ENCODE data around the gene TAAR6.
"Not testable (repeated sequence)": the region's sequence is repeated elsewhere in the genome, so short reads cannot be mapped to it uniquely, and the experiment has no call there.

Gene TAAR6

GRCh38 chr6:132552372-132552771, 17.8 kb upstream of the TAAR6 start, which contains the start of gene TAAR8:
TSS of gene TAAR8 (plus strand) at chr6:132552672. CDS start at chr6:132552693, 21 bp downstream.
- DNase-seq (ENCODE audit: low read depth), result no peak
- no peak within 1 kb of the TSS for H3K4me3 ChIP-seq (ENCODE audit: control insufficient read depth, low read depth, low read length)
- TF ChIP-seq, protein P1, sequence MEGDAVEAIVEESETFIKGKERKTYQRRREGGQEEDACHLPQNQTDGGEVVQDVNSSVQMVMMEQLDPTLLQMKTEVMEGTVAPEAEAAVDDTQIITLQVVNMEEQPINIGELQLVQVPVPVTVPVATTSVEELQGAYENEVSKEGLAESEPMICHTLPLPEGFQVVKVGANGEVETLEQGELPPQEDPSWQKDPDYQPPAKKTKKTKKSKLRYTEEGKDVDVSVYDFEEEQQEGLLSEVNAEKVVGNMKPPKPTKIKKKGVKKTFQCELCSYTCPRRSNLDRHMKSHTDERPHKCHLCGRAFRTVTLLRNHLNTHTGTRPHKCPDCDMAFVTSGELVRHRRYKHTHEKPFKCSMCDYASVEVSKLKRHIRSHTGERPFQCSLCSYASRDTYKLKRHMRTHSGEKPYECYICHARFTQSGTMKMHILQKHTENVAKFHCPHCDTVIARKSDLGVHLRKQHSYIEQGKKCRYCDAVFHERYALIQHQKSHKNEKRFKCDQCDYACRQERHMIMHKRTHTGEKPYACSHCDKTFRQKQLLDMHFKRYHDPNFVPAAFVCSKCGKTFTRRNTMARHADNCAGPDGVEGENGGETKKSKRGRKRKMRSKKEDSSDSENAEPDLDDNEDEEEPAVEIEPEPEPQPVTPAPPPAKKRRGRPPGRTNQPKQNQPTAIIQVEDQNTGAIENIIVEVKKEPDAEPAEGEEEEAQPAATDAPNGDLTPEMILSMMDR (IDR thresholded peaks at IDR 0.05; ENCODE audit: control insufficient read depth, insufficient read depth, low read depth, low read length, missing control alignments), result no peak

DNA sequence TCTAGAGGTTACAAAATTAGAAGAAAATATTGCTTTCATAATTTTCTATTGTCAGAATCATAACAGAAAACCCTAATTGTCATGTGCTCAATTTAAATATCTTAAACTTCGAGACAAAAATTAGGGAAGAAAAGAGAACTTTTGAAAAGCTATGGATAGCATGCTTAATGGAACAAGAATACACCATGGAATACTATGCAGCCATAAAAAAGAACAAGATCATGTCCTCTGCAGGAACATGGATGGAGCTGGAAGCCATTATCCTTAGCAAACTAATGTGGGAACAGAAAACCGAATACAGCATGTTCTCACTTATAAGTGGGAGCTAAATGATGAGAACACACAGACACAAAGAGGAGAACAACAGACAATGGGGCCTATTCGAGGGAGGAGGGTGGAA, 10.0 kb upstream of the TAAR6 start:
- not testable (repeated sequence) for DNase-seq (ENCODE audit: low read depth); H3K4me3 ChIP-seq (ENCODE audit: control insufficient read depth, low read depth, low read length)

GRCh38 chr6:132566404-132566803, 3.7 kb upstream of the TAAR6 start:
- TF ChIP-seq, protein P1 (IDR thresholded peaks at IDR 0.05; ENCODE audit: control insufficient read depth, insufficient read depth, low read depth, low read length, missing control alignments), result no peak
- H3K4me3 ChIP-seq (ENCODE audit: control insufficient read depth, low read depth, low read length), result no peak overlapping the region
- no peak for DNase-seq (ENCODE audit: low read depth)

GRCh38 chr6:132567566-132567965, 2.6 kb upstream of the TAAR6 start:
- H3K4me3 ChIP-seq (ENCODE audit: control insufficient read depth, low read depth, low read length), result no peak overlapping the region
- TF ChIP-seq, protein P1 (IDR thresholded peaks at IDR 0.05; ENCODE audit: control insufficient read depth, insufficient read depth, low read depth, low read length, missing control alignments), result no peak
- DNase-seq (ENCODE audit: low read depth), result no peak

DNA sequence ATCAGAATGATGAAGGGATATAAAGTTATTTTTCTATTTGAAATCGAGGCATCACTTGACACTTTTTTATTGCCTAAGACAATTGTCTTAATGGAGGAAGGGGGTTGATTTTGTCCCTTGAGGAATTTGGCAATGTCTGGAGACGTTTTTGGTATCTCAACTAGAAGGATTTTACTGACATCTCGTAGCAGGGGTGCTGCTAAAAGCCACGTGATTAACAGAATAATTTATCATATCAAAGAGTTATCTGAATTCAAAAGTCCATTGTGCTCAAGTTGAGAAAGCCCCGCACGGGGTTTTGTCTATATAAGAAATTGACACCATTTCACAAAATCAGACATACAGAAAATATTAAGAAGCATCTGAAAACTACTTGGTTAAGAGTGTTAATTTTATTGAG, 1.5 kb upstream of the TAAR6 start:
- no peak overlapping the region for H3K4me3 ChIP-seq (ENCODE audit: control insufficient read depth, low read depth, low read length)
- DNase-seq (ENCODE audit: low read depth), result no peak
- TF ChIP-seq, protein P1 (IDR thresholded peaks at IDR 0.05; ENCODE audit: control insufficient read depth, insufficient read depth, low read depth, low read length, missing control alignments), result no peak

GRCh38 chr6:132569170-132569569, 952 bp upstream of the TAAR6 start:
- DNase-seq (ENCODE audit: low read depth), result no peak
- TF ChIP-seq, protein P1 (IDR thresholded peaks at IDR 0.05; ENCODE audit: control insufficient read depth, insufficient read depth, low read depth, low read length, missing control alignments), result no peak
- H3K4me3 ChIP-seq (ENCODE audit: control insufficient read depth, low read depth, low read length), result no peak overlapping the region

DNA sequence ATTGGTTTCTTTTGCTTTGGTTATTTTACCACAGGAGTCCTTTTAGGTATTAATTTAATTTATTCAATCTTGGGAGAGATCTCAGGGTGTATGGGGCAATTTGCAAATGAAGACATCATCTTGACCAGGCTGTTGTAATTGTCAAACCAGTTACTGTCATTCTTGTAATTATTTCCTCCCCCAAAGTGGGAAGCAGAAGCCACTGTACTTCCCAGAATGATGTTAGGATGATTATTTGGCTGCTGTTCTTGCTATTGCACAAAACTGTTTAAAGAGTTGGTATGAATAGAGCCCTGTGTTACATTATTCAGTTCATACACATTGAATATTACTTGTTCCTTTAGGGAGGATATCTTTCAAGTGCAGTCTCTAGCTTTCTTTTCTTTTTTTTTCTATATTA, 1.7 kb downstream of the TAAR6 start:
- H3K4me3 ChIP-seq (ENCODE audit: control insufficient read depth, low read depth, low read length), result no peak overlapping the region
- TF ChIP-seq, protein P1 (IDR thresholded peaks at IDR 0.05; ENCODE audit: control insufficient read depth, insufficient read depth, low read depth, low read length, missing control alignments), result no peak
- DNase-seq (ENCODE audit: low read depth), result no peak

Data from AG09309 (cell line).